ENCODE measurements around the gene EXD3. TPM values are rescaled to one million over a fixed set of nuclear protein-coding genes. Genes with fewer than 3 reads are reported as not detected.

The EXD3 gene
- total and polyA plus RNA-seq, 9 of the 15 experiments (the other 6 are each of a cell fraction or from before 2014, with no cell fraction given), result 0.29 to 12.5 (median 3.9) TPM

DNA sequence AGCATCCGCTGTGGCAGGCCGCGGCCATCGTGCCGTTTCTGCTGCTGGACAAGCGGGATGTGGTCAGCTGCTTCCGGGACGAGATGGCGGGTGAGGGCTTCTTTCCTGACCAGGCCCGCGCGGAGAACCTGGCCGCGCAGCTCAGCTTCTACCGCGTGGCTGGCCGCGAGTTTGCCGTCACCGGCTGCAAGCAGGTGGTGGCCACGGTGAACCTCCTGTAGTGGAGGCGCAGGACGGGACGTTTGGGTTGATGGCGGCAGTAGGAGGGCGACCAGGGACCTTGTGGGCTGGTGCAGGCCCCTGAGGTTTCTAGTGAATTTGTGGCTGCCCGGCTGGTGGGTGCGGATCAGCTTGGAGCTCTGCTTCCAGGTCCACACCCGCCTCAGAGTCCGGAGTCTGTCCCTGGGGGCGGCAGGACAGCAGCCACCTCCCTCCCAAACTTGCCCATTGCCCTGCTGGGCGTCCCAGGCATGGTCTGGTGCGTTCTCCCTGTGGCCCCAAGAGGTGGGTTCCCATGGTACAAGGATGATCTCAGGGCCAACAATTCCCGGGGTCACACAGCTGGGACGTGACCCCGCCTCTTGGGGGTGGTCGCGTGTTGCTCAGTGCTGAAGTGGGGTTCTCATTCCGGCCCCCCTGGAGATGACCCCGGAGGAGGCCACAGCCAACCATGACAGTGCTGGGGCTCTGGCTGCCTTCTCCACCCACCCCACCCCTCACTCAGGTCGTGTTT lies 143.1 kb downstream of the EXD3 start:
- no peak for FAIRE-seq
- H3K27me3 ChIP-seq (ENCODE audit: control insufficient read depth in 2 of 2, insufficient read depth in 2 of 2, low read length in 2 of 2), result no peaks in the 10 kb centered on the region
- 0 out of 2 replicates have a peak, but pooled peaks have one; percentile 9 for TF ChIP-seq POLR2G (IDR thresholded peaks at IDR 0.05; ENCODE audit: low read depth, low read length)
- no peak for TF ChIP-seq NBN (IDR thresholded peaks at IDR 0.05; ENCODE audit: low read depth)
- no peak for TF ChIP-seq NFE2L1 (tag; IDR thresholded peaks at IDR 0.05; ENCODE audit: borderline replicate concordance, low read depth)
- TF ChIP-seq, protein P1, sequence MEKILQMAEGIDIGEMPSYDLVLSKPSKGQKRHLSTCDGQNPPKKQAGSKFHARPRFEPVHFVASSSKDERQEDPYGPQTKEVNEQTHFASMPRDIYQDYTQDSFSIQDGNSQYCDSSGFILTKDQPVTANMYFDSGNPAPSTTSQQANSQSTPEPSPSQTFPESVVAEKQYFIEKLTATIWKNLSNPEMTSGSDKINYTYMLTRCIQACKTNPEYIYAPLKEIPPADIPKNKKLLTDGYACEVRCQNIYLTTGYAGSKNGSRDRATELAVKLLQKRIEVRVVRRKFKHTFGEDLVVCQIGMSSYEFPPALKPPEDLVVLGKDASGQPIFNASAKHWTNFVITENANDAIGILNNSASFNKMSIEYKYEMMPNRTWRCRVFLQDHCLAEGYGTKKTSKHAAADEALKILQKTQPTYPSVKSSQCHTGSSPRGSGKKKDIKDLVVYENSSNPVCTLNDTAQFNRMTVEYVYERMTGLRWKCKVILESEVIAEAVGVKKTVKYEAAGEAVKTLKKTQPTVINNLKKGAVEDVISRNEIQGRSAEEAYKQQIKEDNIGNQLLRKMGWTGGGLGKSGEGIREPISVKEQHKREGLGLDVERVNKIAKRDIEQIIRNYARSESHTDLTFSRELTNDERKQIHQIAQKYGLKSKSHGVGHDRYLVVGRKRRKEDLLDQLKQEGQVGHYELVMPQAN (IDR thresholded peaks at IDR 0.05; ENCODE audit: borderline replicate concordance), result no peak
- TF ChIP-seq ETV5 (CRISPR knock-in tag; IDR thresholded peaks at IDR 0.05; ENCODE audit: low read depth), result no peak
- no peak for TF ChIP-seq POLR2H (tag; IDR thresholded peaks at IDR 0.05; ENCODE audit: low read depth)
- no peak for TF ChIP-seq PHB (CRISPR knock-in tag; IDR thresholded peaks at IDR 0.05)
- TF ChIP-seq NFYB (IDR thresholded peaks at IDR 0.05; ENCODE audit: extremely low read depth, insufficient read length), result no peak
- TF ChIP-seq ZC3H8 (IDR thresholded peaks at IDR 0.05), result no peak
- 0 out of 2 replicates have a peak, but pooled peaks have one; percentile 10 for TF ChIP-seq RBFOX2 (IDR thresholded peaks at IDR 0.05; ENCODE audit: low read depth, low read length)
- TF ChIP-seq, protein P2, sequence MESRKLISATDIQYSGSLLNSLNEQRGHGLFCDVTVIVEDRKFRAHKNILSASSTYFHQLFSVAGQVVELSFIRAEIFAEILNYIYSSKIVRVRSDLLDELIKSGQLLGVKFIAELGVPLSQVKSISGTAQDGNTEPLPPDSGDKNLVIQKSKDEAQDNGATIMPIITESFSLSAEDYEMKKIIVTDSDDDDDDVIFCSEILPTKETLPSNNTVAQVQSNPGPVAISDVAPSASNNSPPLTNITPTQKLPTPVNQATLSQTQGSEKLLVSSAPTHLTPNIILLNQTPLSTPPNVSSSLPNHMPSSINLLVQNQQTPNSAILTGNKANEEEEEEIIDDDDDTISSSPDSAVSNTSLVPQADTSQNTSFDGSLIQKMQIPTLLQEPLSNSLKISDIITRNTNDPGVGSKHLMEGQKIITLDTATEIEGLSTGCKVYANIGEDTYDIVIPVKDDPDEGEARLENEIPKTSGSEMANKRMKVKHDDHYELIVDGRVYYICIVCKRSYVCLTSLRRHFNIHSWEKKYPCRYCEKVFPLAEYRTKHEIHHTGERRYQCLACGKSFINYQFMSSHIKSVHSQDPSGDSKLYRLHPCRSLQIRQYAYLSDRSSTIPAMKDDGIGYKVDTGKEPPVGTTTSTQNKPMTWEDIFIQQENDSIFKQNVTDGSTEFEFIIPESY (CRISPR knock-in tag; IDR thresholded peaks at IDR 0.05), result peak; percentile 70; the same call in 1 of the 2 replicates
- ATAC-seq, result no peak
- intact Hi-C loops (cut with micrococcal nuclease), result no loop called here
- H3K9me1 ChIP-seq (ENCODE audit: control insufficient read depth, insufficient read depth, low read length), result no peaks in the 10 kb centered on the region
- no peaks in the 10 kb centered on the region for H3K9me3 ChIP-seq (replicated peaks; ENCODE audit: control insufficient read depth, insufficient read depth, low read depth, low read length)
- H3K36me3 ChIP-seq (ENCODE audit: control insufficient read depth, insufficient read depth, low read length), result peaks cover 44% of the 10 kb centered on the region; the same call in 1 of the 3 replicates
- H2AFZ ChIP-seq (ENCODE audit: low read depth, low read length), result no peak overlapping the region
- in situ Hi-C loops (cut with MboI), result no loop called here
- H4K20me1 ChIP-seq (replicated peaks; ENCODE audit: control insufficient read depth, insufficient read depth, low read length), result no peaks in the 10 kb centered on the region
- H3K79me2 ChIP-seq (ENCODE audit: control insufficient read depth, insufficient read depth, low read length), result peaks cover 37% of the 10 kb centered on the region
- no peak overlapping the region for H3K4me2 ChIP-seq (ENCODE audit: insufficient read depth, low read length)
- POLR2A ChIA-PET, result interaction anchor here (0.7 to 0.8 kb wide), 2 partner anchors 19 to 23 kb away, joined by 3 to 4 read pairs; partner anchors contain the start of gene NRARP
- H3K4me1 ChIP-seq (replicated peaks in 1 of 2; ENCODE audit: control insufficient read depth in 2 of 2, insufficient read depth in 2 of 2, low read length in 2 of 2), result peaks cover 17 to 70% of the 10 kb centered on the region in 2 experiments
- no TSS peak for BruUV-seq (replicated peaks)
- DNase-seq (ENCODE audit: extremely low read depth in 1 of 4, low spot score in 3 of 4), result no peak
- H3K27ac ChIP-seq (ENCODE audit: extremely low read depth, low read depth, low read length), result no peak overlapping the region
- H3K9ac ChIP-seq (ENCODE audit: insufficient read depth in 1 of 2, low read depth in 2 of 2, low read length in 2 of 2), result peak overlapping the region in 1 of 2 experiments; percentile 45; a peak in 1 of 4 replicates
- no peak overlapping the region for H3K4me3 ChIP-seq
- CTCF ChIA-PET (ENCODE audit: low intra/inter-chr PET ratio), result no interaction called here
- 89% methylated on average over 13 of the region's 41 CpGs for WGBS (ENCODE audit: insufficient coverage, low coverage, missing lambda C conversion rate)
